Hindlimb muscle (tissue), 1 donor: ENCODE measurements around the gene CCL17. TPM values are rescaled to one million over a fixed set of nuclear protein-coding genes. Genes with fewer than 3 reads are reported as not detected.
"Not testable (repeated sequence)": the region's sequence is repeated elsewhere in the genome, so short reads cannot be mapped to it uniquely, and the experiment has no call there.

Experiments used
- DNase-seq: peaks from one replicate; pipeline ENCODE4 v3.0.0-alpha.2; 2013
- polyA plus RNA-seq: library from polyadenylated mRNA; unstranded; fragments of 120-200 nt; gene quantifications from one replicate; pipeline ENCODE4 v1.2.1, GENCODE V29; 2013; ENCODE audit not compliant: insufficient read length

CCL17 gene
- polyA plus RNA-seq: not detected

DNA sequence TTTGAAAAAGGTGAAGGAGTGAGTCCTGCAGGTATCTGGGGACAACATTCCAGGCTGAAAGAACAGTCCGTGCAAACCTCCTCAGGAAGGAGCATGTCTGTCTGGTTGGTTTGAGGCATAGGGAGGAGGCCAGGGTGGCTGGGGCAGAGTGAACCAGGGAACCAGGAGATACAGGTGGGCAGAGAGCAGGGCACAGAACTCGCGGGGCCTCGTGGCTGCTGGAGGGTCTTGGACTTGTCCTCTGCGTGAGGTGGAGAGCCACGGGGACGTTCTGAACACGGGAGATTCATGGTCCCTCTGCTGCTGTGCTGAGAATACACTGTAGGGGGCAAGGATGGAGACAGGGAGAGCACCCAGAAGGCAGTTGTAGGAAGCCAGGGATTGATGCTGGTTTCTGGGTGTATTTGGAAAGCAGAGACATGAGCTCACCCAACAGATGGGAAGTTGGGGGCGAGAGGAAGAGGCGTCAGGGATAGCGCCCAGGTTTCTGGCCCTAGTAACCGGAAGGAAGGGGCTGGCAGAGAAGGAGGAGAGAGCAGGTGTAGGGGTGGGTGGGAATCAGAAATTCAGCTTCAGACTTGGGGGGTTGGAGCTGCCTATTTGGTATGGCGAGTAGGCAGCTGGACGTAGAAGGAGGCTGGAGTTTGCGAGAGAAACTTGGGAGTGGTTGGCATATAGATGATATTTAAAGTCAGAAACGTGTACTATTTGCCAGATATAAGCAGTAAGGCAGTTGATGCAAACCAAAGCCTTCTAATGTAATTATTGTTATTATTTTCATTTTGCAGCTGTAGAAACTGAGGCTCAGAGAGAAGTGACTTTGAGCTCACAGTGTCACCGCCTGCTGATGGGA, at the start of gene CCL17:
Gene CCL17 (plus strand): TSS at position 803 of the 853 bp plus-strand sequence. CDS start 9,166 bp downstream, outside the sequence.
- no peak for DNase-seq

DNA sequence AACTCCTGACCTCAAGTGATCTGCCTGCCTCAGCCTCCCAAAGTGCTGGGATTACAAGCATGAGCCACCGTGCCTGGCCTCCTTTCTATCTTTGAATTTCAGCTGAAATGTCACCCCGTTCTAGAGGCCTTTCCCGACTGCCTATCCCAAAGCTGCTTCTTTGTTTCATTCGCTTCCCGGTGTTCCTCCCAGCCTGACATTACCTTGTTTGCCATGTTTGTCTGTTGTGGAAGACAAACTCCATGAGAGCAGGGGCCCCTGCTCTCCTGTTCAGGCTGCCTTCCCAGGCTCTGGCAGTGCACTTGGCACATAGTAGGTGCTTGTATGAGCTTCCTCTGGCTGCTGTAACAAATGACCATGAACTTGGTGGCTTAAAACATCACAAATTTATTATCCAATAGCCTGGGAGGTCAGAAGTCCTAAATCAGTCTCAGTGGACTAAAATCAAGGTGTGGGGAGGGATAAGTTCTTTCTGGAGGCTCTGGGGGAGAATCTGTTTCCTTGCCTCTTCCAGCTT, 48.6 kb upstream of the CCL17 start:
- DNase-seq: no peak

DNA sequence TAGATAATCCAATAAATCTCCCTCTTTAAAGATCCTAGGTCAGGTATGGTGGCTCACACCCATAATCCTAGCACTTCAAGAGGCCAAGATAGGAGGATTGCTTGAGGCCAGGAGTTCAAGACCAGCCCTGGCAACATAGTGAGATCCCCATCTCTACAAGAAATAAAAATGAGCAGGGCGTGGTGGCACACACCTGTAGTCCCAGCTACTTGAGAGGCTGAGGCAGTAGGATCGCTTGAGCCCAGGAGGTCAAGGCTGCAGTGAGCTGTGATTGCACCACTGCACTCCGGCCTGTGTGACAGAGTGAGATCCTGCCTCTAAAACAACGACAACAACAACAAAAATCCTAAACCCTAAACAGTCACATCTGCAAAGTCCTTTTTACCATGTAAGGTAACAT, 48.0 kb upstream of the CCL17 start:
- DNase-seq: no peak

DNA sequence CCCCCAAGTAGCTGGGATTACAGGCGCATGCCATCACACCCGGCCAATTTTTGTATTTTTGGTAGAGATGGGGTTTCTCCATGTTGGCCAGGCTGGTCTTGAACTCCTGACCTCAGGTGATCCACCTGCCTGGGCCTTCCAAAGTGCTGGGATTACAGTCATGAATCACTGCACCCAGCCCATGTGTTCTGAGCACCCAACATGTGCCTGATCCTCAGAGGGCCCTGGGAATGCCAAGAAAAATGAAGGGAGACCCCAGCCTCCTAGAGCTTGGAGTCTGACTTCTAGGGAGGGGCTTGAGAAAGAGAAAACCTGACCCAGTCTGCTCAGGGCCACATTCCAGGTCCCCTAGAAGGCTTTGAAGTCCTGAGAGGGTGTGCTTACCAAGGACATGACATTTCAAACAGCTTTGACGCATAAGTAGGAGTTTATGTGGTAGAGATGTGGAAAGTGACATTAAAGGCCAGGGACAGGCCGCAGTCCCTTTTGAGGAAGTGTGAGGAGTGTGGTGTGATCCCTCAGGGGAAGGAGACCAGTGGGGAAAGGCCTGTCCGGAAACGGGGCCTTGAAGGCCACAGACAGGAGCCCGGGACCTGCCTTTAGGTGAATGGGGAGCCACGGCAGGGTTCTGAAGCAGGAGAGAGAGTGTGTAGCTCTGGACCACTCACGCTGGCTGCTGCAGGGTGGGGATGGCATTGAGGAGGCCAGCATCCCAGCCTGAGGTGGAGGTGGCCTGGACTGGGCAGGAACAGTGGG, 47.1 kb upstream of the CCL17 start:
- no peak for DNase-seq

DNA sequence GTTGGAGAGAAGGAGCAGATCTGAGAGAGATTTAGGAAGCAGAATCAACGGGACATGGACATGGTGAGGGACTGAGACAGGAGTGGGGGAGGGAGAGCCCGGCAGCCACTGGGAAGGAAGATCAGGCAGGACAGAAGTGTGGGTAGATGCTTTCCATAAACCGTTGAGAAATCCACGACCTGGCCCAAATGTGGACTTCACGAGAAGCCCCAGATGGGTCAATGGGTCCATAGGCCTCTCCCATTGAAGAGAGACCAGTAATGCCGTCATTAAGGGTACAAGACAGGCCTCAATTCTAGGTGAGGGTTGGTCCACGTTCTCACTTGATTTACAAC, 46.5 kb upstream of the CCL17 start:
- no peak for DNase-seq

DNA sequence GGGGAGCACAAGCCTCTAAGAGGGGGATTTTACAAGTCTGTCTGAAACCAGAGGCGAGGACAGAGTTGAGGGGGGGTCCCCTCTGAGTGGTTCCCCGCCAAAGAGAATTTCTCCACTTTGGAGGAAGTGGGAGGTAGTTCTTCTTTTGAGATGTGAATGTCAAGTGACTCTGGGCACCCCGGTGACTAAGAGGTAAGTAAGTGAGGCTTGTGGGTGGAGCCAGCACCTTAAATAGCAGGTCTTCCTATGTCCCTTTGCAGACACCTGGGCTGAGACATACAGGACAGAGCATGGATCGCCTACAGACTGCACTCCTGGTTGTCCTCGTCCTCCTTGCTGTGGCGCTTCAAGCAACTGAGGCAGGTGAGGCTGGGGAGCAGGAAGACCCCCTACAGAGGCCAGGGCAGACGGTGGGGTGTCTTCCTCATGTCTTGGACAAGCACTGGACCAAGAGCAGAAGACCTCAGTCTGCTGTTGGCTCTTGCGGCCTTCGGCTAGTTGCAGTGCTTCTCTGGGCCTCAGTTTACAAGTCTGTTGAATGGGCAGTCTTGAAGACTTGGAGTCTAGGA, 46.0 kb upstream of the CCL17 start, which contains the start of gene CCL22:
Gene CCL22 (plus strand): TSS at position 257 of the 569 bp plus-strand sequence. CDS start 34 bp downstream, at position 291.
- no peak for DNase-seq

DNA sequence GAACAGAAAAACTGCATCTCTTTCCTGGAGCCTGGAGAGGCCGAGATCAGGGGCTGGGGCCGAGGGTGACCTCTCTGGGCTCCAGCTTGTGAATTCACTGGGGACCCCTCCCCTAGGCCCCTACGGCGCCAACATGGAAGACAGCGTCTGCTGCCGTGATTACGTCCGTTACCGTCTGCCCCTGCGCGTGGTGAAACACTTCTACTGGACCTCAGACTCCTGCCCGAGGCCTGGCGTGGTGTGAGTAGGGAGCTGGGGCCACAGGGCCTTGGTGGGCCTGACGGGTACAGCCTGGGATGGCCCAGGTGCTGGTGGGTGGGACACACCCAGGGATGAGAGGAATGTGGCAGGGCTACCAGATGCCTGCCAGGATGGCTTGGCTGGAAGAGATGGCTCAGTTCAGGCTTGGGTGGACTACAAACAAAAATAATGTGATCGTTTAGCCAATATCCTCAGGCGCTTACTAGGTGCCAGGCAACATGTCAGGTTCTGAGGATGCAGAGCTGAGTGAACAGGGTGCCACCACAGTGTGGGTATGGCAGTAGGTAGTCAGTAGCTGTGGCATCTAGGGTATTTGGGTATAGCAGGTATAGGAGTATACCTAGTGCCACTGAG, 44.1 kb upstream of the CCL17 start:
- no peak for DNase-seq

DNA sequence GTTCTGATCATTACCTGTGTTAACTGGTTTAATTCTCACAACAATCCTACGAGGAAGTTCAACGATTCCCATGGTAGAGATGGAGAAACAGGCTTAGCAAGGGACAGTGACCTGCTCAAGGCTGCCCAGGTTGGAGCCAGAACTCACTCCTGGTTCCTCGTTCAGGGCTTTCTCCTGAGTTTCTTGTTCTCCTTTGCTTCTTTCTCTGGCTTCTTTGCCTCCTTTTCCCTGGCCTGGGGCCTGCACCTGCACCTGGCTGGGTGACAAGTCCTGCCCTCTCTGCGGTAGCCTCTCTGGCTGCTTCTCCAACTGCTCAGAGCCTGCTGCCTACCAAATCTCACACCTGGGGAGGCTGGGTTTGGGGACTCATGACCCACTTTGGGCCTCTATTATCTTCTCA, 43.2 kb upstream of the CCL17 start:
- no peak for DNase-seq

DNA sequence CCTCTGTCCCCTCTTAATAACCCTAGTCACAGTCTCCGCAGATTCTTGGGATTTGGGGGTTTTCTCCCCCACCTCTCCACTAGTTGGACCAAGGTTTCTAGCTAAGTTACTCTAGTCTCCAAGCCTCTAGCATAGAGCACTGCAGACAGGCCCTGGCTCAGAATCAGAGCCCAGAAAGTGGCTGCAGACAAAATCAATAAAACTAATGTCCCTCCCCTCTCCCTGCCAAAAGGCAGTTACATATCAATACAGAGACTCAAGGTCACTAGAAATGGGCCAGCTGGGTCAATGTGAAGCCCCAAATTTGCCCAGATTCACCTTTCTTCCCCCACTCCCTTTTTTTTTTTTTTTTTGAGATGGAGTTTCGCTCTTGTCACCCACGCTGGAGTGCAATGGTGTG, 40.4 kb upstream of the CCL17 start:
- no peak for DNase-seq

DNA sequence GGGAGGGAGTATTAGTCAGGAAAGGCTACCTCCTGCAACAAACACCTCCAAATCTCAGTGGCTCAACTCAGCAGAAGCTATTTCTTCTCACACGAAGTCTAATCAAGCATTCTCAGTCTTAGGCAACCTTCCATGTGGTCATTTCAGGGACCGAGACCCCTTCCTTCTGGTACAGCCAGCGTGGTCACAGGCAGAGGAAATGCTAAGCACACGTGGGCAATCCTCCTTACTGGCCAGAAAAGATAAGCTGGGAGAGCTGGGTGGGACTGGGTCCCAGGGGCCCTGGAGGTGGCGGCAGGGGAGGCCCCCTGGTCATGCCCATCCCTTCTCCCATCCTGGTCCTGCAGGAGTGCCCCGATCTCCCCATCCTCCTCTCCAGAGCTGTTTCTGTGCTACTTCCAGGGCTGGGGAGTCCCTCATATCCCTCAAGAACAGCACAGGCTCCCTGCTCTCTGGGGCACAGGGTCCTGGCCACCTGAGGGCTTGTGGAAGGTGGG, 38.0 kb upstream of the CCL17 start:
- no peak for DNase-seq

DNA sequence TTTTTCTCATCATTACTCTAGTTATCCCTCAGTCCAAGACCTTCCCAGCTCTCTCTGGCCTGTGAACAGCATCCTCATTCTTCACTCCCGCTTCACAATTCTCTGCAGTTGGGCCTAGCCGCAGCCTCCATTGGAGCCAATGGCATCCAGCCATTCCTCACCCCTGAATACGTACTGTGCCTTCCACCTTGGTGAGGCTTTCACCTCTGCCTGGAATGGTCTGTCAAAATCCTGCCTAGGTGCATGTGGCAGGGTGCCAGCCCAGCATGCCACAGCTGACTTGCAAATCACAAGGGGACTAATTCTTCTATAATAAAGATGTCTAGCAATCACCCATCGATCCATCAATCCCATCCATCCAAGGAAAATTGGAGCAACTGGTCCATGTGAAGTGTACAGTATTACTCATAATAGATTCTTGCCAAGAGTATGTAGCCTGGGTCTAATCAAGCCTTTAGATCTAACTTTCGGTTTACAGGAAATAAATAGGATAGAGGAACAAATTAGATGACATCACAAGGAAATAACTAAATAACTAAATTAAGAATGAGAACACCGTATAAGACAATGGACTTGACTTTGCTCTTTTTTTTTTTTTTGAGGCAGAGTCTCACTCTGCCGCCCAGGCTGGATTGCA, 37.3 kb upstream of the CCL17 start:
- no peak for DNase-seq

DNA sequence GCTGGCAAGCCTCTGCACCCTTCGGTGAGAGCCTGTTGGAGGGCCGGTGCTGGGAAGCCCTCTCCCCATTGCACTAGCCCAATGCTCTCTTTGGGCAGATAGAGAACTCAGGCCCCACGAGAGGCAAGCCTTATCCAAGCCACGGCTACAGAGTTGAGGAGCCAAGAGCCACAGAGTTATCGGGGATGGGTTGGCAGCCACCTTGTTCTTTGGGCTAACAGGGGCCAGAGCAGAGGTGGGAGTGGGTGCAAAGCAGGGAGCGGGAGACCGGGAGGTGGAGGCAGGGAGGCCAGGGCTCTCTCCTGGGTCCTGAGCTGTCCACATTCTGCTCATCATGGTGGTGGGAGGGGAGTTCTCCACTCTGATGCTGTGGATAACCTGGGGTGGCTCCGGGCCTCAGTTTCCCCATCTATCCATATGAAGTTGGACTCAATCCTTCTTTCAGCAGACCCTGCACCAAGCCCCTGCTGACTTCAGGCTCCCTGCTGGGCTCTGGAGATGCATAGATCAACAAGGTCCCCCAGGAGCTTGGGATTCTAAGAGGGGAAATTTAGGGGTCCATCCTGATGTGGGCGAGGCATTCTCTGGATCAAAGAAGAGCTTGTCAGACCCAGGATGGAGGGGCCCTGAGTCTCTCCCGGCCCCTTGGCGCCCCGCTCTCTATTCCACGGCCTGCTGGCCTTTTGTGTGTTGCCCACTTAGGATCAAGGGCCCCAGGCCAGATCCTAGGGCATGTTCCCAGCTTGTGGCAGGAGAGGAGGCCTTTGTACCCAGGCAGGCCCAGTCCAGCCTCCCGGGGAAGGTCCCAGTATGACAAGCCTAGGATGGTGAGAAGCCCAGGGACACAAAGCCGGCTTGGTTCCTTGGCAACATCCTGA, 32.8 kb upstream of the CCL17 start:
- DNase-seq: no peak

DNA sequence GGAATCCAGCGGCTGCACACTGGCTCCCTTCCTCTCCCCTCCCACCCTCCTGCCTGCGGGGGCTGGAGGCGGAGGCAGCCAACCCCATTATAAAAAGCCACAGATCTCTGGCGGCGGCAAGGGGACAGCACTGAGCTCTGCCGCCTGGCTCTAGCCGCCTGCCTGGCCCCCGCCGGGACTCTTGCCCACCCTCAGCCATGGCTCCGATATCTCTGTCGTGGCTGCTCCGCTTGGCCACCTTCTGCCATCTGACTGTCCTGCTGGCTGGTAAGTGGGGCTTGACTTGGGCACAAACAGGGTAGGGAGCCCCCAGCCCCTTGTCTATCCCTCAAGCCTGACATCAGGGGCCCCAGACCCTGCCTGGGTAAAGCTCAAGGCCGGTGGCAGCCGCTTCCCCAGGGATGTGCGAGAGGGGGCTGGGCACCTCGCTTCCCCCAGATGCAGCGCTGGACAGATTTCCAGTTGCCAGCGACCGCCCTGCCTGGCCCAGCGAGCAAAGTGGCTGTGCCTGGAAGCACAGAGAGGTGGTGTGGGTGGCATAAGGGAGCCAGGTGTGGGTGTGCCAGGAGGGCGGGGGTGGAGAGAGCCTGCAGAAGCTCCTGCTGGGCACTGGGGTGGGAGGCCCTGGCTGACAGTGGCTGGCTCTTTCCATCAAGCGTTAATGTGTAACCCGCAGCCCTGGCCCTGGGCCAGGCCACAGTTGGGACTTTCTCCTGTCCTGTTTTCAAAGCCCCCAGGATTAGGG, 32.0 kb upstream of the CCL17 start, which contains the start of gene CX3CL1:
Gene CX3CL1 (plus strand): TSS at position 119 of the 745 bp plus-strand sequence. CDS start 79 bp downstream, at position 198.
- DNase-seq: peak; percentile 47

DNA sequence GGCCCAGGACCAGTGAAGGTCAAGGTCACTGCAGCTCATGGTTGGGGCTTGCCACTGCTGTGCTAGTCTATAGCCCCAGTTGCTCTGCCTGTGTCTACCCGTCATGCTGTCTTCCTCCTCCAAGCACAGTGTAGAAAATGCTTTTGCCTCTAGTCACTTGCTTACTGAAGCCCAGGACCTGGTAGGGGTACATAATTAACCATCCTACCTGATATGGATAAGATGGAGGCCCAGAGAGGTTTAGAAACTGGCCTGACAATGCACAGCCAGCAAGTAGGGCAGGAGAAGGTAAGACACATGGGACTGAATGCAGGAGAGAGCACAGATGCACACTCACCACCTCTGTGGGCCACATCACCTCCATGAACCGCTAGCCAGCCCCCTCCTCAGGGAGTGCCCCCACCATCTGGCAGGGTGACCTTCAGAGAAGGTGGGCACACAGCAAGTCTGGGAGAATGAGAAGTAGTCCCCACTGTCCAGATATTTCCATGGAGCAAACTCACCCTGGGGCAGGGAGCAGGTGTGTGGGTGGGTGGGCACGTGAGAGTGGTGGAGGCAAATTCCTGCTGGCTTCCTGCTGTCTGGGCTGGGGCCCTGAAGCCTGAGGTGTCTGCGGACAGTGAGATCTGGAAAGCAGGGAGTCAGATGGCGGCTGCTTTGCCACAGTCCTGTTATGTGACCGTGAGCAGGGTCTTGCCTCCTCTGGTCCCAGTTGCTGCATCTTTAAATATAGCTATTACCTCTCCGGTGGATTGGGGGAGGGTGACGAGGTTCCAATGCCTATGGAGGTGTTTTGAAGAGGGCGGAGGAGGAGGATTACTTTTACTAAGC, 31.2 kb upstream of the CCL17 start:
- no peak for DNase-seq

DNA sequence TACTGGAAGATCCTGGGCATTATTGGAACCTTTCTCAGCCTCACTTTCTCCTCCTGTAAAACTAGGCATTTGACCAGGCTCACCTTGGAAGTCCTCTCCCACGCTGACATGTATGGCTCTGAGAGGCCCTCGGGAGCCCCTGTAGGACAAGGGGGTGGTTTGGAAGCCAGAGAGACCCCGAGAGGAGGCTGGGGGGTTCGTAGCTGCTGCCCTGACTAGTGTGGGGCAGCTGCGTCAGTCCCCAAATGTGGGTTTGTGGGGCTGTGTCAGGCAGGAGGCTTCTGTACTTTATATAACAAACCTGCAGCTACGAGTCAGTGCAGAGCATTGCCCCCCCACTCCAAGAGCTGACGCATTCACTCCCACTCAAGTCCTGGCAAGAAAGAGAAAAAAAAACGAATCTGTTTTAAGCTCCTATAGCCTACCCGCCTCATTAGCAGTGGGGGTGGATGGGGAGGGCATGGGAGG, 30.5 kb upstream of the CCL17 start:
- no peak for DNase-seq

DNA sequence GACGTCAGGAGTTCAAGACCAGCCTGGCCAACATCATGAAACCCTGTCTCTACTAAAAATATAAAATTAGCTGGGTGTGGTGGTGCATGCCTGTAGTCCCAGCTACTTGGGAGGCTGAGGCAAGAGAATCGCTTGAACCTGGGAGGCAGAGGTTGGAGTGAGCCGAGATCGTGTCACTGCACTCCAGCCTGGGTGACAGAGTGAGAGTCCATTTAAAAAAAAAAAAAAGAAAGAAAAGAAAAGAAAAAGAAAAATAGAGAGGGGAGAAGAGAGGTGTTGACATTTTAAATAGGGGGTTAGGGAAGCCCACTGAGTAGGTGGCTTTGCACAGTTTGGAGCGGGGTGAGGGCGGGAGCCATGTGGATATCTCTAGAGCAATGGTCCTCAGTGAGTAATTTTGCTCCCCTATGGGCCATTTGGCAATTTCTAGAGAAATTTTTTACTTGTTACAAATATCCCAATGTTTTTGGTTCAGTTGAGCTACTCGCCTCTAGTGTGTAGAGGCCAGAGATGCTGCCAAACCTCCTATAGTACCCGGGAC, 29.6 kb upstream of the CCL17 start:
- DNase-seq: not testable (repeated sequence)

DNA sequence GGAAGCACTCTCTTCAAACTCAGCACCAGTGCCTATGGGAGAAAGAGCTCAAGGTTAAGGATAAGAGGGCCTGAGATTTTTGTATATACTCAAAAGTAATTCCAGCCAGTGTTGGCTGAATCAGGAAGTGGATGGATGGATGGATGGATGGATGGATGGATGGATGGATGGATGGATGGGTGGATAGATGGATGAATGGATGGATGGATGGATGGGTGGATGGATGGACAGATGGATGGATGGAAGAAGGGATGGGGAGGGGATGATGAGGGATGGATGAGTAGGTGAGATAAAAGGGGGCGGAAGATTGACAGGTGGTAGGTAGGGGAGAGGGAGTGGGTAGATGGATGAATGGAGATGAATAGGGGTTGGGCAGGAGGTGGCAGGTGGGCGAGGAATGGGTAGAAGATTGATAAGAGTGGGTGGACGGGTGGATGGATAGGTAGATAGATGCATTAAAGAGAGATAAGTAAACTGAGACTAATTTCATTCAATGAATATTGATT, 28.2 kb upstream of the CCL17 start:
- DNase-seq: no peak

DNA sequence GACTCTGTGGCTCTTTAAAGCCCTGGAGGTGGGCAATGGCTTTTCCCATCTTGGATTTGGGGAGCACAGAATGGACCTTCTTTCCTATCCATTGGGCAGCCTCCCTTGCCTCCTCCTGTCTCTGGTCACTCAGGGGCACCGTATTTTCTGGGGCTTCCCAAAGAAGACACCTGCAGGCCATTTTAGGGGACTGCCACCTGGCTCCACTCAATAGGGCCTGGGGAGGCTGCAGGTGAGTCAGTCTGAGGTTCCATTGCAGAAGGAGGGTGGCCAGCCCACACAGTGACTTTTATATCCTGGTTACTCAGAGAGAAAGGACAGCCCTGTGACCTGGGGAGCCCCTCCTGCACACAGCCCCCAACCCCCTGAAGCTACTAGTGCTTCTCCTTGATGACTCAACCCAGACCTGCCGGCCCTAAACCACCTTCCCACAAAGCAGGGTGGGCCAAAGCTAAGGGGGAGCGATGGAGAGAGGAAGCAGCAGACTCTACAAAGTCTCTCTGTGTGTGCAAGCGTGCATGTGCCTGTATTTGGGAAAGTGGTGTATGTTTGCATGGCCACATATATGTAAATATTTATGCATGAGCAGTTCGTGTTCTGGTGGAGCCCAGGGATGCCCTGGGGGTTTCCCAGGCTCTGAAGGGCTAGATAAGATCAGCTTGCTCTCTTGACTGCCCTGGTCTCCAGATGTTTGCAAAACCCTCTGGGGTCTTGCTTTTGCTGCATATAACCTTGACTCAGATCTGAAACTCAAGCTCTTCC, 27.3 kb upstream of the CCL17 start:
- DNase-seq: no peak
